Kidney (tissue), 14 donors: ENCODE data around the gene SEMA5A. TPM values are rescaled to one million over a fixed set of nuclear protein-coding genes. Genes with fewer than 3 reads are reported as not detected.

ENCODE experiments used
- DNase-seq, 5 donors: peaks; one replicate each; pipeline ENCODE4 v3.0.0-alpha.2; 2013 to 2020
- FAIRE-seq: peaks from 2 replicates; lab custom pipeline; 2012; peaks lifted over from hg19 to GRCh38; lab: Jason Lieb, UNC
- H3K27ac ChIP-seq, 2 donors: one replicate each; pipeline ENCODE4 v1.7.0; 2013; ENCODE audit warnings: low read depth in 2 of 2, low read length in 2 of 2, inconsistent platforms in 1 of 2
- H3K27me3 ChIP-seq: one replicate; pipeline ENCODE4 v1.7.1; 2013; ENCODE audit warnings: low read length, inconsistent platforms; ENCODE audit not compliant: control insufficient read depth, insufficient read depth
- H3K36me3 ChIP-seq, 3 donors: one replicate each; pipeline versions ENCODE4 v1.7.0 to v1.7.1; 2013; ENCODE audit warnings: low read length in 3 of 3, control low read depth in 1 of 3, inconsistent platforms in 1 of 3; ENCODE audit not compliant: insufficient read depth in 3 of 3, control insufficient read depth in 2 of 3
- H3K4me1 ChIP-seq, 3 donors: one replicate each; pipeline versions ENCODE4 v1.7.0 to v1.7.1; 2013; ENCODE audit warnings: low read length in 3 of 3, inconsistent platforms in 1 of 3, low read depth in 1 of 3; ENCODE audit not compliant: control insufficient read depth in 2 of 3, insufficient read depth in 2 of 3
- H3K4me3 ChIP-seq, 3 donors: one replicate each; pipeline versions ENCODE4 v1.7.0 to v1.8.1; 2013; ENCODE audit warnings: low read length in 3 of 3, control low read depth in 1 of 3, inconsistent platforms in 1 of 3
- H3K9ac ChIP-seq, 3 donors: one replicate each; pipeline versions ENCODE4 v1.7.0 to v1.7.1; 2013; ENCODE audit warnings: low read length in 3 of 3, control low read depth in 1 of 3, inconsistent platforms in 1 of 3
- H3K9me3 ChIP-seq, 3 donors: one replicate each; pipeline versions ENCODE4 v1.7.0 to v1.7.1; 2013; ENCODE audit warnings: low read length in 3 of 3, control low read depth in 1 of 3, inconsistent platforms in 1 of 3; ENCODE audit not compliant: control insufficient read depth in 2 of 3, insufficient read depth in 1 of 3
- intact Hi-C: fragments of 100-400 bp; cut with DNase I; formaldehyde crosslinking; loops from one replicate; pipeline ENCODE4 v1.11.1; 2022
- polyA plus RNA-seq: library from polyadenylated mRNA; stranded (reverse); fragments of 350-450 nt; fragmentation: Illumina TruSeq; extraction: RNeasy Lipid Tissue Mini Kit (QIAGEN cat#74804); gene quantifications from one replicate; pipeline ENCODE4 v1.2.3, GENCODE V29; 2014; ENCODE audit warnings: low read depth, low replicate concordance; ENCODE audit not compliant: insufficient read depth
- total RNA-seq: library from RNA; stranded (reverse); fragmentation: NEBNext Ultra II Directional; extraction: Animal tissue kit (Norgen Biotek cat#: 25700); gene quantifications from one replicate; pipeline ENCODE4 v1.2.1, GENCODE V29; 2021
- TF ChIP-seq, protein P1 (sequence below): IDR thresholded peaks from 3 replicates; pipeline ENCODE4 v1.5.1; 2012; ENCODE audit warnings: mild to moderate bottlenecking, moderate library complexity, borderline replicate concordance; ENCODE audit not compliant: insufficient read depth; ENCODE audit errors: extremely low read depth
- donor health status: control.
- donor health status: control.
- donor health status: control.
- donor health status: control.
- donor health status: control.
- donor health status: DM: yes; HTN: yes; CAD: no.
- donor health status: Normal renal cell carcinoma (clear cell type).

Gene SEMA5A
- total and polyA plus RNA-seq, 2 donors from 2014 or later = 7.9 to 23.3 TPM

DNA sequence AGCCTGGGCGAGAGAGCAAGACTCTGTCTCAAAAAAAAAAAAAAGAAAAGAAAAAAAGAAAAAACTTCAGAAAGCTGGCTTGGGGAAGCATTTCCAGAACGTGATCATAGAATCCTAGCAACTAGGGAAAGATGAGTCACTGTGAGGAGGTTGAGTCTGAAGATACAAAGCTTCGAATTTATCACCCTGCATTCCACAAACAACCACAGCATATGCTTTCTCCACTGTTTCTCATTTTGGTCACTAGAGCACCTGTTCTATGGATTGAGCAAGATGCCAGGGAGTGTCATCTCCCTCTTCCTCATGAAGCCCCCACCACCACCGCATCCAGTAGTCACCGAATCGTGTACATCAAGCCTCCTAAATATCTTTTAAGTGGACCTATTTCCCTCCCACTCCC is 37.9 kb downstream of the SEMA5A start:
- DNase-seq = no peak
- Histone ChIP-seq H3K9me3 (no peaks in the 10 kb centered on the region), H3K4me3 (no peak overlapping the region), H3K27ac (no peak overlapping the region), H3K36me3 (no peaks in the 10 kb centered on the region), H3K27me3 (no peaks in the 10 kb centered on the region), H3K9ac (no peak overlapping the region), H3K4me1 (peaks cover 0 to 2% (median 0%) of the 10 kb centered on the region in 3 donors)
- FAIRE-seq = no peak
- intact Hi-C loops = no loop called here
- TF ChIP-seq, protein P1, sequence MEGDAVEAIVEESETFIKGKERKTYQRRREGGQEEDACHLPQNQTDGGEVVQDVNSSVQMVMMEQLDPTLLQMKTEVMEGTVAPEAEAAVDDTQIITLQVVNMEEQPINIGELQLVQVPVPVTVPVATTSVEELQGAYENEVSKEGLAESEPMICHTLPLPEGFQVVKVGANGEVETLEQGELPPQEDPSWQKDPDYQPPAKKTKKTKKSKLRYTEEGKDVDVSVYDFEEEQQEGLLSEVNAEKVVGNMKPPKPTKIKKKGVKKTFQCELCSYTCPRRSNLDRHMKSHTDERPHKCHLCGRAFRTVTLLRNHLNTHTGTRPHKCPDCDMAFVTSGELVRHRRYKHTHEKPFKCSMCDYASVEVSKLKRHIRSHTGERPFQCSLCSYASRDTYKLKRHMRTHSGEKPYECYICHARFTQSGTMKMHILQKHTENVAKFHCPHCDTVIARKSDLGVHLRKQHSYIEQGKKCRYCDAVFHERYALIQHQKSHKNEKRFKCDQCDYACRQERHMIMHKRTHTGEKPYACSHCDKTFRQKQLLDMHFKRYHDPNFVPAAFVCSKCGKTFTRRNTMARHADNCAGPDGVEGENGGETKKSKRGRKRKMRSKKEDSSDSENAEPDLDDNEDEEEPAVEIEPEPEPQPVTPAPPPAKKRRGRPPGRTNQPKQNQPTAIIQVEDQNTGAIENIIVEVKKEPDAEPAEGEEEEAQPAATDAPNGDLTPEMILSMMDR = no peak

DNA sequence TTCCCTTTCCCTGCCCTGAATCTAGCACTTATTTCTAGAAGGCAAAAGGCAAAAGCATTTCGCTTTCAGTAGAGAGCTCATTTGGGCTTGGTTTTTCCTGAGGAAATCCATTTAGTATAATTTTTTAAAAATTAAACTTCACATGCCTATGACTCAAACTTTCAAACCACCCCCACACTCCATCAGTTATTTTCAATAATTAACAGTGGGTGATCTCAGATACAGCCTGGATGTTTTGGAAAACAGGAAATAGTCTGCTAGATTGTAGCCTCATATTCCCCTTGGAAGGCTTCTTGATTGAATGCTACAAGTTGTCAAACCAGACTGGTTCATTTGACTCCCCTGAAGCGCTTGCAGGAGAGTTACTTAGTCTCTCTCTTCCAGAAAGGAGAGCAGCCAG is 40.6 kb downstream of the SEMA5A start:
- Histone ChIP-seq H3K9me3 (no peaks in the 10 kb centered on the region), H3K9ac (no peak overlapping the region), H3K4me1 (peaks cover 0 to 4% (median 2%) of the 10 kb centered on the region in 3 donors), H3K27me3 (no peaks in the 10 kb centered on the region), H3K4me3 (no peak overlapping the region), H3K27ac (no peak overlapping the region), H3K36me3 (no peaks in the 10 kb centered on the region)
- TF ChIP-seq, protein P1 = no peak
- FAIRE-seq = no peak
- intact Hi-C loops = no loop called here
- no peak for DNase-seq

DNA sequence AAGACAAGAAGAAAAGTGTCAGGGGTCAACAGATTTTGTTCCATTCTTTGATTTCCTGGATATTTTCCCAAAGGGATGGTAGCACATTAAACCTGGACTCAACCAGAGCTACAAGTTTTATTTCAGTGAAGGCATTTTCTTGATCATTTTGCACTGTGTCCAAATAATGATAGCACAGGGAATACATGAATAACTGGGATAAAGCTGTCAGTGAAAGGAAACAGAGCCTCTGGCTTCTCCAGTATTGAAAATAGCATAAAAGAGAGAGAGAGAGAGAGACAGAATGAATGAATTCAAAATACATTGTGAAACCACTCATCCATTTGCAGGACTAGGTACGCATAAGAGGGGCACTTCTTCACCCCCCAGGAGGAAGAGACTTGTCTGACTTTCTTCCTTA is 43.0 kb downstream of the SEMA5A start:
- peak in 1 of 5 donors; percentile 21 for DNase-seq
- FAIRE-seq = no peak
- Histone ChIP-seq H3K27ac (no peak overlapping the region), H3K27me3 (no peaks in the 10 kb centered on the region), H3K9me3 (no peaks in the 10 kb centered on the region), H3K9ac (no peak overlapping the region), H3K4me3 (no peak overlapping the region), H3K36me3 (no peaks in the 10 kb centered on the region), H3K4me1 (peaks cover 0 to 4% (median 2%) of the 10 kb centered on the region in 3 donors)
- TF ChIP-seq, protein P1 = no peak
- intact Hi-C loops = no loop called here
